ENCODE data around the gene PLA2G2C. TPM values are rescaled to one million over a fixed set of nuclear protein-coding genes. Genes with fewer than 3 reads are reported as not detected.
A peak's percentile ranks its signal among the peaks of the same experiment; 100 is the strongest.

PLA2G2C gene
- 1 to 10 TPM in 1 of 5 donors, under 1 TPM in 1, not detected in 3; 0.73 to 1.3 TPM for total RNA-seq
- polyA plus RNA-seq: under 1 TPM in 1 of 3 donors, not detected in 2; 0.43 TPM
- long read RNA-seq, donor 1: 0 reads
- long read RNA-seq, donor 2: 0 reads
- long read RNA-seq, donor 3: 0 reads
- long read RNA-seq, donor 4: 0 reads
- long read RNA-seq, donor 5: 0 reads
- long read RNA-seq, donor 6: 0 reads
- long read RNA-seq, donor 7: 0 reads
- long read RNA-seq, donor 8: 0 reads
- long read RNA-seq, donor 9: 0 reads
- long read RNA-seq, donor 10: 0 reads

GRCh38 chr1:20185834-20186782, at the start of gene PLA2G2C, which contains the start of gene UBXN10:
TSS of gene PLA2G2C (minus strand) at chr1:20186518. CDS start at chr1:20177363, 9,155 bp downstream.
TSS of gene UBXN10 (plus strand) at chr1:20186096. CDS start at chr1:20190562, 4,466 bp downstream.
- DNase-seq: peak; percentile 37 to 89
- peak in 2 of 3 donors; percentile 17 to 30 for TF ChIP-seq POLR2AphosphoS5 (IDR thresholded peaks at IDR 0.05)
- TF ChIP-seq POLR2A (IDR thresholded peaks at IDR 0.05): no peak
- TF ChIP-seq EP300 (IDR thresholded peaks at IDR 0.05): peak; percentile 44
- TF ChIP-seq, protein P1, sequence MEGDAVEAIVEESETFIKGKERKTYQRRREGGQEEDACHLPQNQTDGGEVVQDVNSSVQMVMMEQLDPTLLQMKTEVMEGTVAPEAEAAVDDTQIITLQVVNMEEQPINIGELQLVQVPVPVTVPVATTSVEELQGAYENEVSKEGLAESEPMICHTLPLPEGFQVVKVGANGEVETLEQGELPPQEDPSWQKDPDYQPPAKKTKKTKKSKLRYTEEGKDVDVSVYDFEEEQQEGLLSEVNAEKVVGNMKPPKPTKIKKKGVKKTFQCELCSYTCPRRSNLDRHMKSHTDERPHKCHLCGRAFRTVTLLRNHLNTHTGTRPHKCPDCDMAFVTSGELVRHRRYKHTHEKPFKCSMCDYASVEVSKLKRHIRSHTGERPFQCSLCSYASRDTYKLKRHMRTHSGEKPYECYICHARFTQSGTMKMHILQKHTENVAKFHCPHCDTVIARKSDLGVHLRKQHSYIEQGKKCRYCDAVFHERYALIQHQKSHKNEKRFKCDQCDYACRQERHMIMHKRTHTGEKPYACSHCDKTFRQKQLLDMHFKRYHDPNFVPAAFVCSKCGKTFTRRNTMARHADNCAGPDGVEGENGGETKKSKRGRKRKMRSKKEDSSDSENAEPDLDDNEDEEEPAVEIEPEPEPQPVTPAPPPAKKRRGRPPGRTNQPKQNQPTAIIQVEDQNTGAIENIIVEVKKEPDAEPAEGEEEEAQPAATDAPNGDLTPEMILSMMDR (IDR thresholded peaks at IDR 0.05): no peak
- peaks cover 16 to 36% (median 26%) of the 10 kb centered on the region in 4 donors for H3K4me1 ChIP-seq
- 3 to 13% (median 5%) methylated on average over 20 to 52 of the region's 52 CpGs for WGBS, 5 donors
- peaks cover 0 to 58% (median 8%) of the 10 kb centered on the region in 3 donors for H3K27me3 ChIP-seq
- peaks cover 0 to 3% (median 0%) of the 10 kb centered on the region in 4 donors for H3K36me3 ChIP-seq
- no peaks in the 10 kb centered on the region for H3K9me3 ChIP-seq
- peak within 1 kb of the TSS; percentile 42 to 54 (median 52) for H3K4me3 ChIP-seq
- H3K27ac ChIP-seq: peak within 1 kb of the TSS in 4 of 5 donors; percentile 42 to 92 (median 74)
- intact Hi-C loops (cut with DNase I; ENCODE audit: low total_unique reads): no loop called here

- Histone ChIP-seq H3K27ac (no peak overlapping the region), H3K27me3 (peaks cover 0 to 83% (median 18%) of the 10 kb centered on the region in 3 donors), H3K9me3 (no peaks in the 10 kb centered on the region), H3K36me3 (no peaks in the 10 kb centered on the region), H3K4me1 (no peaks in the 10 kb centered on the region), H3K4me3 (no peak overlapping the region)
- intact Hi-C loops (cut with DNase I; ENCODE audit: low total_unique reads): no loop called here
- TF ChIP-seq POLR2AphosphoS5 (IDR thresholded peaks at IDR 0.05) (no peak), EP300 (IDR thresholded peaks at IDR 0.05) (no peak), POLR2A (IDR thresholded peaks at IDR 0.05) (no peak)
- TF ChIP-seq, protein P1 (IDR thresholded peaks at IDR 0.05): no peak
- WGBS, 5 donors: 71 to 82% (median 78%) methylated on average over 6 of the region's 6 CpGs
- DNase-seq: no peak
Observed at GRCh38 chr1:20234788-20235535, 48.6 kb upstream of the PLA2G2C start.

- Histone ChIP-seq H3K27me3 (peaks cover 0 to 80% (median 18%) of the 10 kb centered on the region in 3 donors), H3K27ac (no peak overlapping the region)
- 24 to 51% (median 40%) methylated on average over 6 of the region's 6 CpGs for WGBS, 5 donors
Observed at GRCh38 chr1:20233866-20234265, 47.5 kb upstream of the PLA2G2C start.

More at GRCh38 chr1:20233866-20234265, 47.5 kb upstream of the PLA2G2C start:
- peak in 1 of 2 donors; percentile 65 for DNase-seq
- Histone ChIP-seq H3K4me1 (no peaks in the 10 kb centered on the region), H3K4me3 (no peak overlapping the region), H3K9me3 (no peaks in the 10 kb centered on the region), H3K36me3 (no peaks in the 10 kb centered on the region)
- TF ChIP-seq POLR2A (IDR thresholded peaks at IDR 0.05) (no peak), POLR2AphosphoS5 (IDR thresholded peaks at IDR 0.05) (no peak), EP300 (IDR thresholded peaks at IDR 0.05) (no peak)
- TF ChIP-seq, protein P1 (IDR thresholded peaks at IDR 0.05): no peak
- intact Hi-C loops (cut with DNase I; ENCODE audit: low total_unique reads): no loop called here
